ENCODE measurements around the gene MTAP.

Gene MTAP

DNA sequence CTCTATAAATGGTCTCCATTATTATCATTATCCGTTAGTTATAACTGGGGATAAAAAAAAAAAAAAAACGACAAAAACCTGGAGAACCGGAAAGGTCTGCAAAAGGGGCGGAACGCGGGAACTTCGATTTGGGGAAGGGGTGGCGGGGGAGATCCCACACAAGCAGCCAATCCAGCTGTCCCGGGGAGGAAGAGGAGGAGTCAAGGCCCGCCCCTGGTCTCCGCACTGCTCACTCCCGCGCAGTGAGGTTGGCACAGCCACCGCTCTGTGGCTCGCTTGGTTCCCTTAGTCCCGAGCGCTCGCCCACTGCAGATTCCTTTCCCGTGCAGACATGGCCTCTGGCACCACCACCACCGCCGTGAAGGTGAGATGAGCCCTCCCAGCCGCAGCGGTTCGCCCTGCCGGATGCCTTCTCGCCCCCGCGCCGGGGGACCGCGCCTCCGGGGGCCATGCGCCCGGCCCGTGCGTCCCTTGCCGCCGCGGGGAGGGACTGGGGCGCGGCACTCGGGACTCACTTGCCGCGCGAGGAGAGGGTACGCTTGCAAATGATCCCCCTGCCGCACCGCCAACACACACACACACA is at the start of gene MTAP:
TSS of gene MTAP (plus strand) at position 219 of the 583 bp plus-strand sequence. CDS start at position 332, 113 bp downstream.
- peak; percentile 93 for DNase-seq (ENCODE audit: low spot score)

DNA sequence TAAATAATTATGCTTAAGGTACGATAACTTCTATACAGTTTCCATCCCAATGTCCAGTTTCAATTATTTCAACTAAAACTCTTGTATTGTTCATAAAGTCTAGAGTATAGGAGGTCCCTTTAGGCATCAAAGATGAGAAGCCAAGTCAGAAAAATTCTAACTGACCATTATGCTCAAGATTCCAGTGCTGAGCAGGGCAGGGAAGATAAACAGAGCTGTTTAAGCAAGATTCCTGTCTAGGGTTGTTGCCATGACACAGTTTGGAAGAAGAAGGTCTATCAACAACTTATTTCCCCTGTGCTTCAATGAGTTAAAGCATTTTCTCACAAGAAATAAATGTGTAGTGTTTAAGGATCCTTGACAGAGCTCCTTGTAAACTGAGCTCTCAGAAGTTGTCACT is 48.9 kb upstream of the MTAP start:
- no peak for DNase-seq (ENCODE audit: low spot score)

DNA sequence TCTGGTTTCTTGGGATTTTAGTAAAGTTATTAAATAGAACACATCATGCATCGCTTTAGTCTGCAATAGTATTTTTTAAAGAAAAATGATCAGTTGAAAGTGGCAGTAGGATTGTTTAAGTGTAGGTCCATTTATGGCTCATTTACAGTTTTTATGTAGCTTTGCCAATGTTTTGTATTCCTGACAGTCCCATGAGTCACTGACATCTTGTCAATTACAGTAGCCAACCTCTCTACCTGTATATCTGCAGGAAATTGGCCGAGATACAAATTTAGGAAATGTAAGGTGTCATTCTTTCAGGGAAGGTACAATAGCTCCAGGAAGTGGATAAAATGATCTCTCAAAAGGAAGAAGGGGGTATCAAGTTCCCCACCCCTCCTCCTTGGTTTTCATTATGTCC is 47.7 kb upstream of the MTAP start:
- no peak for DNase-seq (ENCODE audit: low spot score)

DNA sequence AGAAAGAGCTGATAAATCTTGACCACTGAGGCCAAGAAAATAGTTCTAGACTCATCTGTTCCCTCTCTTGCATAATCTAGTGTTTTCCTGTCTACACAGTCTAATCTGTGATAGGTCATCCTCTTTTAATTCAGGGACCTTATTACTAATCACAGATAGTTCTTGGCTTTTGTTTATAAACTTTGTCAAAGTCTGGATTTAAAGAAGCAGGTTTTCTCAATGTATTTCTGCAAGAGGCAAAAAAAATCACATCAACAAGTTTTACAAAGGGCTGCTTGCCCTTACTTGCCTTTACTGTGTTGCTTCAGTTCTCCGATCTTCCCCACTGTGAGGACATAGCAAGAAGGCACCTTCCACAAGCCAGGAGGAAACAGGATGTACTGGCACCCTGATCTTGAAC is 43.9 kb upstream of the MTAP start:
- DNase-seq (ENCODE audit: low spot score) = no peak

DNA sequence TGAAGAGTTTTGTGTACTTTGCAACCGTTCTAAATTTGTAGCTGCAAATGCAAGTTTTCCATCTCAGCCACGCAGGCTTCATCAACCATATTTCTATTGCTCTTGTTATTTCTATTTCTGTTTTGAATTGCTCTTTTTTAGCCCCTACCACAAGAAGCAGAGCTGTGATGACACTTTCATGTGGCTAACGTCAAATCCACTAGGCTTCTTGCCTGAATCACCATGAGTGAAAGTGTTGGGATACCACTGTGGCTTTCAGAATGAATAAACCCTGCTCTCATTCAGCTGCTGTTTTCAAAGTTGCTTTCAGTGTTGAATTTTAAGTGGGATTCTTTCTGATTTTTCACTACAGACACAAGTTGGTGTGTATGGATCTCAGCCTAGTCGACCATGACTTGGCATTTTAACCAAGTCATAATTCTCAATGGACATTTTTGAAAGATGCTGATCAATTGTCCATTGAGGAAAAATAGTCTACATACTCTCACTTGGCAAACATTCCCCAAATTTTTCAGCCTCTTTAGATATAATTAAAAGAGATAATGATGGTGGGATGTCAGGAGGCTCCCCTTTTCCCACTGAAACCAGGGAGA is 41.0 kb upstream of the MTAP start:
- DNase-seq (ENCODE audit: low spot score) = no peak

DNA sequence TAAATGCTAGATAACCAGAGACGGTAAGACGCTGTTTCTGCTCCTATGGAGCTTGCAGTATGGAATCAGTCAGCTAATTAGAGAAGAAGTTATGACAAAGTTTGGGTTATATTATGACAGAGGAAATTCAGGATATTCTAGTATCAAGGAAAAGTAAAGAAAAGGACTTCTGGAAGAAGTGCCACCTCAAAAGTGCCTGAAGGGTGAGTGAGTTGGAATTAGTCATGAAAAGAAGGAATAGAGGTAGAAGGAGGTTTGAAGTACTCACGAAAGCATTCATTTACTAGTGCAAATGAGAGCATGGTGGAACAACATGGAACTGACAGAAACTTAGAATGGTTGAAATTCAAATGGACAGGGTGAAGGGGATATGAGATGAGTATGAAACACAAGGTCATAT is 40.4 kb upstream of the MTAP start:
- DNase-seq (ENCODE audit: low spot score) = no peak

DNA sequence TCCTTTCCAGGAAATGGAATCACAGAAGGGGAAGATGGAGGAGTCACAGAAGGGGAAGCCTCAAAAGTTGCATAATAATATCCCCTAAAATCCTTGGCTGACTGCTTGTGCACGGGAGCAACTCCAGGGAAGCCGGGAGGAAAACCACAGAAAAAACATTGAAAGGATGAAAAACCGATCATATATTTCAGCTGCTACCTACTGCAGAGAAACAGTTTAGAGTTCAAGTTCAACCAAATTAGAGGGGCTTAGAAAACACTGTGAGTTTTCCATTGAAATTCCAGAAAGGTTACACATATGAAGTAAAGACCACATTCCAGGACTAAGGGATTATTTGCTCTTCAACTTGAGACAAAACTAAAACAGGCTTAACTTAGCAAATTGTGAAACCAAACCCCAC is 37.6 kb upstream of the MTAP start:
- peak; percentile 22 for DNase-seq (ENCODE audit: low spot score)

DNA sequence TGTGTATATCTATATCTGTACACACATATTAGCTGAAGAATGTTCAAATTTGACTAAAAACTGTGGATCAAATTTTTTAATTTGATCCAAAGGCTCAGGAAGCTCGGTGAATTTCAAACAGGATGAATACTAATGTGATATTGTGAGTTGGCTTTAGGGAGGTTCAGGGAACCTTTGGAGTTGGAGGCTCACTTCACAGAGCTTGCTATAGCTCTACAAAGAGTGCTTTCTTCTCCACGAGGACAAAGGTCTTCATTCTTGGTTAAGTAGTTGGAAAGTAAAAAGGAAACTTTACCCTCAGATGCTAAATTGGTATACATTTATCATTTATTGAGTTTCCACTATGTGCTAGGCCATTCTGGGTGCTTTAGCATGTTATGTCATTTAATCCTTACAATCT is 36.3 kb upstream of the MTAP start:
- DNase-seq (ENCODE audit: low spot score) = no peak

DNA sequence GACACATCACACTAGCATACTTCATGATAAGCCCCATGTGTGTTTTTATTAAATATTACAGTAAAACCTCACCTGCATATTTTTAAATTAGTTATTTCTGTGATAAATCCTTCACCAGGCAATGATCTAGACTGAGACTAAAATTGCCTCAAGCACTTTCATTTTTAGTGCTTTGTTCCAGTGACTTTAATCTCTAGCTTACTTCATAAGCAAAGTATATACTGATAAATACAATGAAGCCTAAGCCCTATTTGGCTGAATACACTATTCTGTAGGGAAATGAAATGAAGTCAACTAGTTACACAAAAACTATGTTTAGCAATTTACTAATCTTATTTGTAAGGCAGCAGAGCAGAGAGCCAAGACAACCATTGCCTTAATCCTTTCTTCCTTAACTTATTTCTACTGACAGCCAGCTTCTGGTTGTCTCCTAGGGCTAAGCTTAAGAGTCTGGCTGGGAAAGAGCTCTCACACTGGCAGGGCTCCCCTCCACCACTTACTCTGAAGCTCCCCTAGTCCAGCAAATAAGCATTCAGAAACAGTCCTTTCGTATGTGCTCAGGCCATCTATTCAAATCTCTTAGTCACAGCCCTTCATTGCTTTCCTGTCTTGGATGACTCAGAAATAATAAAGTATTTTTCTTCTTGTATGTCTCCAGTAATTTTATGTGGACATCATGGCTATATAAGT is 31.4 kb upstream of the MTAP start:
- DNase-seq (ENCODE audit: low spot score) = peak; percentile 69

DNA sequence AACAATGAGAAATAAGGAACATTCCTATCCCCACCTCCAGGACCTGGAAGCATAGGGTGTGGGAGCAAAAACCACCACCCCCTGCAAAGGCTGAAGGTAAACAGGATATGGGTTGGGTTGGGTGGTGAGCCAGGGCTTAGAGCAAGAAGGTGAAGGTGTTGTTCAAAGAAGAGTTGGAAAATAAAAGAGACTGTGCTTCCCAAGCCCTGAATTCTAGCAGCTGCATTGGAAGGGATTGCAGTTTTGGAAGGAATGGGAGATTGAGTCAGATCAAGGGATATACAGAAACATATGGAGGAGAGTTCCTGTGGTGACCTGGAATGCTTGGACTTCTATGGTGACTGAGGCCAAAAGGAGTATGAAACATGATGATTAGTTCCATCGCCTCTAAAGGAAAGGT is 24.7 kb upstream of the MTAP start:
- DNase-seq (ENCODE audit: low spot score) = peak; percentile 77

DNA sequence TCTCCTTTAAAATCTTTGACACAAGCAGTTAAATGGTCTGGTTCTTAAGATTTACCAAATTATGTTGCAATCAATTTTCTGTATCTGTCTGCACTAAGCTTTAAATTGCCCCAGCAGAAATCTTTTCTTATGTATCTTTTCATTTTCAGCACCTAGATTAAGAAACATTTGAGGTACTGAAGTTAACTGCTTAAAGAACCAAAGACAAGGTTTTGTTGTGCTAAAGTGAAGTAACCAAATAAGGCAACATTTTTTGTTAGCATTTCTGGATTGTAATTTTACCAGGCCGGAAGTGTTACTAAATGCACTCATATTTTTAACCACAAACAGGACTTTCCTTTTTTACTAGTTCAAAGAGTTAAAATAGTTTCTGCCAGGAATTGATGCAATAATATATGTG is 24.1 kb upstream of the MTAP start:
- peak; percentile 20 for DNase-seq (ENCODE audit: low spot score)

DNA sequence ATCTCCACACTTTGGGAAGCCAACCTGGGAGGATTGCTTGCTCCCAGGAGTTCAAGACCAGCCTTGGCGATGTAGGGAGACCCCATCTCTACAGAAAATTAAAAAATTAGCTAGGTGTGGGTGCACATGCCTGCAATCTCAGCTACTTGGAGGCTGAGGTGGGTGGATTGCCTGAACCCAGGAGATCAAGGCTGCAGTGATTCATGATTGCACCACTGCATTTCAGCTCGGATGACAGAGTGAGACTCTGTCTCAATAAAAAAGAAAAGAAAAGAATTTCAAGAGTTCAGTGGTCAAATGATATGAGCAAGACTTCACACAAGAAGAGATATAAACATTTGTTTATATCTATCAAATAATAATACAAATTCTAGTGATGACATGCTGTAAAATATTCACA is 23.0 kb upstream of the MTAP start:
- DNase-seq (ENCODE audit: low spot score) = no peak

DNA sequence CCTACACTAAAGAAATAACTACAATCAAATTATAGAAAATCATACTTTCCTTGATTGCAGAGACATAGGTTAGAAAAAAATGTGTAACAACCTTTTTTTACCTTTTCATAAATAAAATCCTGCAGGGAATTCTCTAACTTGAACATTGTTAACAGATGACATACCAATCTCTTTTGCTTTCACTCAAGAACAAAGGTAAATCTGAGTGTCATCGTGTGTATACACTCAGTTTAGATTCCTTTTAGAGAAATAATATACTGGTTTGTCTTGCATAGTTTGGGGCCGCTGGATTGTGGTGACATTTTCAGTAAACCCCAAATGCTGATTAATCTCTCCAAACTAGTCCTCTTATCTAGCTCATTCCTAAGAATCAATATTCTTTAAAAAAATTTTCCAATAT is 20.8 kb upstream of the MTAP start:
- DNase-seq (ENCODE audit: low spot score) = no peak

DNA sequence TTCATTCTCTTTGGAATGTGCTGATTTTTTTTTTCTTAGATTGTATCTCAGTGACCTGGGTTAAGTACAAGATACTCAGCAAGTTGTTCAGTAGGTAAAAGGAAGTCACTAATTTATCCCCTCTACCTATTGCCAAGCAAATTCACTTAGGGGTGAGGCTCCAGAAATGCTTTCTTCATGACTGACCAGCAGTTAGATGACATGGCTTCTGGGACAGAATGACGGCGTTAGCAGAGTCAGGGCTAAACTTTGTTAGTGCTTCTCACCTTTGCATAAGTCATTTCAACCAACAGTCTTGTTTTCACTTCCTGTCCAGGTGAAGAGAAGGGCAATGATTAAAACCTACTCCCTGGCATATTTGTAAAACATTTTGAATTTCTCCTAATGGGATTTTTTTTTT is 20.2 kb upstream of the MTAP start:
- no peak for DNase-seq (ENCODE audit: low spot score)

DNA sequence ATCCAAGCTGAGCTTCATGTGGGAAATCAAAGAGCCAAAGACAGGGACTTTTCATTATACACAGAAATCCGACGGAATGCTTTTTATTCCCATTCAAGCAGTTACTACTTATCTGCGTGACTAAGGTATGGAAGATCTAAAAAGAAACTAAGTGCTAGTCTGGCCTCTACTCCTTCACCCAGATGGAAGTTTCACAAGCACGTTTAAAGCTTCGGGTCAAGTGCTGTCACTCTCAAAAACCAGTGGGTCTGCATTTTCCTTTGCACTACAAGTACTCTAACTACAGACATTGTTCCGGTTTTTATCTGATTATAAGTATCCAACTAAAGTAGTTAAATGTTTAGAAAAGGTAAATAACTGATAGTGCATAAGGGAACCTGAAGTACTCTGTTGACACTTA is 13.7 kb upstream of the MTAP start:
- DNase-seq (ENCODE audit: low spot score) = no peak

DNA sequence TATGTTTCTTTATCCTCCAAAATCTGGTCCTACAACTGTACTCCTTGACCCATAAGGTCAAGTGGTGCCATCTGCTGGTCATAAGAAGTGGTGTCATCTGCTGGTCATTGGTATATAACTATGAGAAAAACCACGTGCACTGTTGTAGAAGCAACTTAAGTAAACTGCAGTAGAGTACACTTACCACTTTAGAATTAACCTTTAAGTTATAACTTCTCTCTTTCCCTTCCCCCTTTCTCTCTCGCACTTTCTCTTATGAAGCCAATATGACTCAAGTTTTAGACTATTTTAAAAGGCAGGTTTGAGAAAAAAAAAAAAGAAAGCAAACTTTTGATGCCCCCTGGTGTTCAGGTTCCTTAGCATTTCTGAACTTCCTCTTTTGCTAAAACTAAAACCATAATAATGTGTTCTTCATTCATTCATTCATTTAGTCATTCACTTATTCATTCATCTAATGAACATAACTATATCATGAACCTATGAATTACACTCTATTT is 12.8 kb upstream of the MTAP start:
- peak; percentile 70 for DNase-seq (ENCODE audit: low spot score)

DNA sequence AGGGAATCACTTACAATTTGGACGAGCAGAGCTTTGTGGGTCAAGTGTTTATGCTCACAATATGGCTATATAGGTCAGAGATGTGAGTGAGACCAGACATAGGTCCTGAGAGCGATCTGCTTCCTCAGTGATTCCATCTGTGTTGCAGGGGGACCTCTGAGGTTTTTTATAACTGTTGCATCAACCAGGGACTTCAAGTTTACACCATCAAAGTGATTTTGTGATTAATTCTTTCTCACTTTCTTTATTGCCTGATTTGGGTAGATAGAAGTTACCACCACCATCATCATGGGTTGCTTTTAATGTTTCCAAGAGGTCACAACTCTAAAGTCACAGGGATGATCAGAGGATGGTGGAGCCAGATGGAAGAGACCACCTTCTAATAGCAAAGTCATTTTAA is 7.0 kb upstream of the MTAP start:
- no peak for DNase-seq (ENCODE audit: low spot score)

DNA sequence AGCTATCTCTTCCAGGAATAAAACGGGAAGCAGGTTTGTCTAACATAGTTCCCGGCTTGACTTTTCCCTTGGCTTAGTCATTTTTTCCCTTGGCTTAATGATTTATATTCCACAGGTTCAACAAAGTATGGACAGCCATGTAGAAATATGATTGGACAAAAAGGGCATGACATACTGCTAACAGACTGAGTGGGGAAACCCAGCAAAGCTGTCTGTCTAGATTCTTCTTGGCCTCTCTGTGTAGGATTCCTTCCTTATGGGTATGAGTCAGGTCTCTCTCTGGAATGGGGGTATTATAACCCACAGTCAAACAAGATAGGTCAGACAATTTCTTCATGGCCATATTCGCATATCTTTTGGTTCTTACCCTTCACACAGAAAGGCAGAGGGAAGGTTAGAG is 5.7 kb upstream of the MTAP start:
- DNase-seq (ENCODE audit: low spot score) = no peak

DNA sequence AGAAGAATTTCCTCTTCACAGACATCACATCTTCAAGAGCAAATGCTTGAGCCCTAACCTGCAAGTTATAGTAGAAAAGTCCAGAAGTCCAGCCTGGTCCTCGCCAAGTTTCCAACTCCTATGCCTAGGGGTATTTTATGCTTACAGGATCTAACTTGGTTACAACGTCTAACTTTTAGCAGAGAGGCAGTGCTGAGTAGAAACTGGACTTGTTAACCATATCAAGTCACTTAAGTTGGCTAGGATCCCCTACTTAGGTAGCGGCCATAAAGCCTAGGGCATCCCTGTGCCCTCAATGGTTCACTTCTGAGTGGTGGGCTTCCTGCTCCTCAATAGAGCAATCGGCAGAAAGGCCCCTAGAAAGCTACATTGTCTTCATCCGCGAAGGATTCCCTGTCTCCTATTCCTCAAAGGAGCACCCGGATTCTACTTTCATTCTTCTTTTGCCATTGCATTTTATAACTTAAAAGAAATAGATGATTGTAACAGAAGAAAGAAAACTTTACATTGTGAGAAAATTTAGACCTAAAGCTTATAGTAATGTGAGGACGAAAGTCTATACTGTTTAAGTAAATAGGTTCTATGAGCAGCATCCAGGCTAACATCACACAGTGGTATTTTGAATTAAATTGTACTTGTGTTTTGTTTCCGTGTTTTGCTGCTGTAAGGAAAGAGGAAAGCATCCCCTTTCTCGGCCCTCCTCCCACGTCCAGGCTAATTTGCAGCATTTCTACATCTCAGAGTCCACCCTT is 1.3 kb upstream of the MTAP start:
- no peak for DNase-seq (ENCODE audit: low spot score)

DNA sequence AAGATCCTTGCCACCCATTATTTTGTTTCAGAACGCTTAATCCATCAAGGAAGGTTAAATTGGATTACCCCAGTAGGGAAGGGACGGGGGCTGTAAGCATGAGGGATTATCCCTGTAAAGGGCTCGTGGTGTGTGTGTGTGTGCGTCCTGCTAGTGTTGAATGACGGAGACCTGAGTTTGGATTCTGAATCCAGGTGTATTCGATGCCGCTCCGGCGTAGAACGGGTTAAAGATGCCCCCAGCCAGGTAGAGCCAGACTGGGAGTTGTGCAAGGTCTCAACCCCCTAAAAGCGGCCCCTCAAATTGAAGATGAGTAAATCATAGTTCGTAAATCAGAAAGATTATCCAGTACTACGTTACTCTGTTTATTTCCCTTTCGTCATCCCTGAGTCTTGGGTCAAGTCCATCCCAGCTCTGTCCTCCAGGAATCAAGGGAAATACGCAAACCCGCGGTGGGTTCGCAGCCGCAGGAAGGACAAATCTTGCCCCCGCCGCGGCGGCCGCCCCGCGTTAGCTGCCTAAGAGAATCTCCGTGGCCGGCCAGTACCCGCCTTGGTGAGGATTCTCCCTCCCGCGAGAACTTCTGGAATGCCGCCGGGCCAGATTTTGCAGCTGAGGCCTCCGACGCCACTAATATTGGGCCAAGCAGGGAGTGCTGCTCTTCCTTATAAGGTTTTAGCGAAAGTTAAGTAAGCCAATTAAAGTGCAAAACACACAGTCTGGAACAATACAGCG is 586 bp upstream of the MTAP start:
- peak; percentile 87 for DNase-seq (ENCODE audit: low spot score)

DNA sequence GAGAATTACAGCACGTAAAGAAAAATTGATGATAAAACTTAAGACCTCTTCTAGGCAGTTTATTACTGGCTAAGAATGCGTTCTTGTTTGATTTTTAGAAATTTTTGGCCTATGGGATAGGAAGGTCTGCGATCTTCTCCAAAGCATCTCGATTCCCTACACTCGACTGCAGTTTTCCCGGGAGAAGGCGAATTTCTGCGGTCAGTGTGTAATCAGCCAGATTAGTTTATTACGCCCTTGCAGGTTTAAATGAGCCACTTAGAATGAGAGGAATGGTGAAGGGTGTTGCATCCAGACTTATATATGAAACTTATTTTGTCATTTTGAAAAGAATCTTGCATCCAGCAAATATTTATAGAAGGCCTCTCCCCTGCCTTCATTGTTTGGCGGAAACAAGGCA is 1.2 kb downstream of the MTAP start:
- DNase-seq (ENCODE audit: low spot score) = no peak

DNA sequence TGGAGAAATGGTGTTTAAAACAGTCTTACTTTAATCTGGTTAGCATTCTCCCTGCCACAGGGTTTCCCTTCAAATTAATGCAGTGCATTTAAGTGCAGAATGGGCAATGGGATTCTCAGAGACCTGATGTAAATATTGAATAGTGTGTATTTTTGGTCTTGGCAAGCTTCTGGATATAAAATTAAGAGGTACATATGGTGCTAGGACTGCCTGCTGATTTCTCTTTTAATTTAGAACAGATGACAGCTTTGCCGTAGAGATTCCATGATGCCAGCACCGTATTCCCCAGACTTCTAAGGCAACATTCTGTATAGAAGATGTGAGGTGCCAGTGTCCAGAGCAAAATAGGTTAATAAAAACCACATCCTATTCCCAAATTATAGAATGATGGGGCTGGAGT is 1.9 kb downstream of the MTAP start:
- no peak for DNase-seq (ENCODE audit: low spot score)
